D721Med (cell line): ENCODE measurements around the gene SHC1.

Experiments
- DNase-seq: peaks from one replicate; pipeline ENCODE4 v3.0.0; 2011; ENCODE audit warnings: low spot score; ENCODE audit not compliant: insufficient read length
- FAIRE-seq: peaks from 2 replicates; lab custom pipeline; 2011; peaks lifted over from hg19 to GRCh38; lab: Jason Lieb, UNC
- CTCF ChIP-seq: IDR thresholded peaks from 2 replicates; pipeline ENCODE4 v1.5.1; 2012; ENCODE audit warnings: mild to moderate bottlenecking, control low read depth; ENCODE audit not compliant: insufficient read depth; ENCODE audit errors: missing control alignments

The SHC1 gene

GRCh38 chr1:155015527-155016230, 45.1 kb upstream of the SHC1 start:
- TF ChIP-seq CTCF: no peak
- DNase-seq (no peak), FAIRE-seq (no peak)

- FAIRE-seq: no peak
- no peak for TF ChIP-seq CTCF
- no peak for DNase-seq
Observed at GRCh38 chr1:155014709-155015508, 44.4 kb upstream of the SHC1 start.

- TF ChIP-seq CTCF: no peak
- FAIRE-seq (no peak), DNase-seq (no peak)
Observed at GRCh38 chr1:155013632-155014031, 43.1 kb upstream of the SHC1 start.

GRCh38 chr1:155012776-155013602, 42.4 kb upstream of the SHC1 start:
- no peak for FAIRE-seq
- DNase-seq: no peak
- TF ChIP-seq CTCF: no peak

- TF ChIP-seq CTCF: no peak
- FAIRE-seq (peak; percentile 96), DNase-seq (peak; percentile 94)
Observed at GRCh38 chr1:155012026-155012546, 41.5 kb upstream of the SHC1 start.

GRCh38 chr1:155011437-155012025, 41.0 kb upstream of the SHC1 start:
- no peak for FAIRE-seq
- no peak for DNase-seq
- TF ChIP-seq CTCF: no peak
